ENCODE data around the gene NFIC. TPM values are rescaled to one million over a fixed set of nuclear protein-coding genes. Genes with fewer than 3 reads are reported as not detected.
"Not testable (repeated sequence)": the region's sequence is repeated elsewhere in the genome, so short reads cannot be mapped to it uniquely, and the experiment has no call there.

Gene NFIC
- total RNA-seq, 4 donors from 2014 or later = 34.7 to 191 (median 64.9) TPM

GRCh38 chr19:3372413-3372812 lies 6.0 kb downstream of the NFIC start:
- TF ChIP-seq POLR2A (IDR thresholded peaks at IDR 0.05) = no peak
- TF ChIP-seq CTCF (IDR thresholded peaks at IDR 0.05) = no peak
- no peaks in the 10 kb centered on the region for H3K36me3 ChIP-seq
- H3K27me3 ChIP-seq = no peaks in the 10 kb centered on the region
- H3K4me1 ChIP-seq = peaks cover 0 to 37% (median 6%) of the 10 kb centered on the region in 4 donors
- no peak for DNase-seq
- peak overlapping the region in 1 of 4 donors; percentile 43 for H3K27ac ChIP-seq
- H3K4me3 ChIP-seq = no peak overlapping the region
- no peaks in the 10 kb centered on the region for H3K9me3 ChIP-seq

GRCh38 chr19:3373971-3374368 lies 7.6 kb downstream of the NFIC start:
- Histone ChIP-seq H3K36me3 (no peaks in the 10 kb centered on the region), H3K27me3 (no peaks in the 10 kb centered on the region), H3K27ac (peak overlapping the region in 3 of 4 donors; percentile 65 to 89 (median 85)), H3K9me3 (no peaks in the 10 kb centered on the region), H3K4me1 (peaks cover 0 to 30% (median 5%) of the 10 kb centered on the region in 4 donors), H3K4me3 (no peak overlapping the region)
- TF ChIP-seq POLR2A (IDR thresholded peaks at IDR 0.05) = no peak
- no peak for TF ChIP-seq CTCF (IDR thresholded peaks at IDR 0.05)
- DNase-seq = no peak

GRCh38 chr19:3374369-3375112 lies 8.2 kb downstream of the NFIC start:
- peak overlapping the region in 2 of 4 donors; percentile 13 to 14 for H3K4me3 ChIP-seq
- H3K27ac ChIP-seq = peak overlapping the region; percentile 60 to 89 (median 75)
- H3K4me1 ChIP-seq = peaks cover 0 to 26% (median 2%) of the 10 kb centered on the region in 4 donors
- no peaks in the 10 kb centered on the region for H3K9me3 ChIP-seq
- H3K27me3 ChIP-seq = no peaks in the 10 kb centered on the region
- no peaks in the 10 kb centered on the region for H3K36me3 ChIP-seq
- TF ChIP-seq POLR2A (IDR thresholded peaks at IDR 0.05) (no peak), CTCF (IDR thresholded peaks at IDR 0.05) (no peak)
- DNase-seq = no peak

- peak overlapping the region; percentile 64 to 89 (median 75) for H3K27ac ChIP-seq
Measured at GRCh38 chr19:3375221-3376090, 9.1 kb downstream of the NFIC start.

GRCh38 chr19:3376091-3376455 lies 9.7 kb downstream of the NFIC start:
- H3K9me3 ChIP-seq, DNase-seq, H3K4me3 ChIP-seq, H3K36me3 ChIP-seq, H3K27me3 ChIP-seq: not testable (repeated sequence)
- Histone ChIP-seq H3K27ac (peak overlapping the region; percentile 64 to 89 (median 75)), H3K4me1 (peaks cover 0 to 20% (median 0%) of the 10 kb centered on the region in 4 donors)

More at GRCh38 chr19:3375221-3376090, 9.1 kb downstream of the NFIC start:
- Histone ChIP-seq H3K4me1 (peaks cover 0 to 20% (median 0%) of the 10 kb centered on the region in 4 donors), H3K36me3 (no peaks in the 10 kb centered on the region), H3K4me3 (peak overlapping the region in 3 of 4 donors; percentile 12 to 14 (median 13)), H3K27me3 (no peaks in the 10 kb centered on the region), H3K9me3 (no peaks in the 10 kb centered on the region)
- TF ChIP-seq CTCF (IDR thresholded peaks at IDR 0.05) (no peak), POLR2A (IDR thresholded peaks at IDR 0.05) (no peak)
- peak in 2 of 3 donors; percentile 26 to 75 for DNase-seq

Data from Peyer's patch (tissue), 4 donors.